HG02678 (cell line): ENCODE data around the gene NPAS4.

Source experiments
- ATAC-seq: cut with Tn5 transposase; IDR thresholded peaks from one replicate; pipeline ENCODE4 v1.9.1; 2021; ENCODE audit warnings: mild to moderate bottlenecking, moderate library complexity; ENCODE audit not compliant: unreplicated experiment

Gene NPAS4

DNA sequence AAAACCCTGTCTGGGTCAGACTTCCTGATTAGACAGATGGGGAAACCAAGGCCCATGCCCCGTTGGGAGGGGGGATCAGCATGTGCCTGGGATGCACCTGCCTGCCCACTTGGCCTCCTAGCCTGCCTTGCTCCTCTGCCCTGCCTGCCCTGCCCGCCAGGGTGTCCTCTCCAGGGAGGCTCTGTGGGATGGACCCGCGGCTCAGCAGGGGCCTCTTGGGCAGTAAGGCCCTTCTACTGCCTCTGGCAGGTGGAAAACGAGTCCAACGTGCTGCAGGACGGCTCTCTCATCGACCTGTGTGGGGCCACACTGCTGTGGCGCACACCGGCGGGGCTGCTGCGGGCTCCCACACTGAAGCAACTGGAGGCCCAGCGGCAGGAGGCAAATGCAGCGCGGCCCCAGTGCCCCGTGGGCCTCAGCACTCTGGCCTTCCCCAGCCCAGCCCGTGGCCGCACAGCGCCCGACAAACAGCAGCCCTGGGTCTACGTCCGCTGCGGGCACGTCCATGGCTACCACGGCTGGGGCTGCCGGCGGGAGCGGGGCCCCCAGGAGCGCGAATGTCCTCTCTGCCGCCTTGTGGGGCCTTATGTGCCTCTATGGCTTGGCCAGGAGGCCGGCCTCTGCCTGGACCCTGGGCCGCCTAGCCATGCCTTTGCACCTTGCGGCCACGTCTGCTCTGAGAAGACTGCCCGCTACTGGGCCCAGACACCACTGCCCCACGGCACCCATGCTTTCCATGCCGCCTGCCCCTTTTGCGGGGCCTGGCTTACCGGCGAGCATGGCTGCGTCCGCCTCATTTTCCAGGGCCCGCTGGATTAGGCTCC, 54.7 kb downstream of the NPAS4 start:
- no peak for ATAC-seq
